Epithelial cell of esophagus (primary cell): ENCODE measurements around the gene YTHDC2.

Experiments
- DNase-seq: peaks from one replicate; pipeline ENCODE4 v3.0.0; 2010; ENCODE audit warnings: low read depth
- H3K4me3 ChIP-seq: 2 replicates; pipeline ENCODE4 v1.5.1; 2011; ENCODE audit warnings: mild to moderate bottlenecking, low read length, control low read depth
- CTCF ChIP-seq: IDR thresholded peaks from 2 replicates; pipeline ENCODE4 v1.5.1; 2011; ENCODE audit warnings: low read depth, mild to moderate bottlenecking, low read length, control low read depth, inconsistent platforms; ENCODE audit not compliant: insufficient read depth; ENCODE audit errors: missing control alignments

The YTHDC2 gene

GRCh38 chr5:113503146-113503545 lies 10.3 kb upstream of the YTHDC2 start:
- no peak for DNase-seq
- TF ChIP-seq CTCF: no peak
- no peak overlapping the region for H3K4me3 ChIP-seq

DNA sequence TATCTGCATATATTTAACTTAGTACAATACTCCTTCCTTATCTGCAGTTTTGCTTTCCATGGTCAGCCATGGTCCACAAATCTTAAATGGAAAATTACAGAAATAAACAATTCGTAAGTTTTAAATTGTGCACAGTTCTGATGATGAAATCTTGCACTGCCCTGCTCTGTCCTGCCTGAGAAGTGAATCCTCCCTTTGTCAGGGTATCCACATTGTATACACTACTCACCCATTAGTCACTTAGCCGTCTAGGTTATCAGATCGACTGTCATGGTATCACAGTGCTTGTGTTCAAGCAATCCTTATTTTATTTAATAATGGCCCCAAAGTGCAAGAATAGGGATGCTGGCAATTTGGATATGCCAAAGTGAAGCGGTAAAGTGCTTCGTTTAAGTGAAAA lies 8.3 kb upstream of the YTHDC2 start:
- peak; percentile 84 for DNase-seq
- no peak overlapping the region for H3K4me3 ChIP-seq
- TF ChIP-seq CTCF: no peak

DNA sequence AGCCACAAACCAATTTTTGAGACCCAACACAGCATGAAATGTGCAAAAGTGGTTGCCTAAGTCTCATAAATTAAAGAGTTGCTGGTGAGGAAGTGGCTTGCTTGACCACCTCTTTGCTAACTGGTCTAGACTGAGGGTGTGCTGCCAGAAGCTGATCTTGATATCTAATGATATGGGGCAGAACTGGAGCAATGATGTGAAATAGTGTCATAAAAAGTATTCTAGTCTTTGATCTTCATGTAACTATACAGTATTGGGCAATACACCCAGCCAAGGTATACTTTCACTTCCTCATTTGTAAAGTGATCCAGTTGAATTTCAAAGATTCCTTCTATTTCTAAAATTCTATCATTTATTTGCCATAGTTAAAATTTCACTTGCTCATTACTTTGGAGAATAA lies 5.9 kb upstream of the YTHDC2 start:
- H3K4me3 ChIP-seq: no peak overlapping the region
- no peak for DNase-seq
- no peak for TF ChIP-seq CTCF

GRCh38 chr5:113508756-113509155 lies 4.7 kb upstream of the YTHDC2 start:
- TF ChIP-seq CTCF: no peak

DNA sequence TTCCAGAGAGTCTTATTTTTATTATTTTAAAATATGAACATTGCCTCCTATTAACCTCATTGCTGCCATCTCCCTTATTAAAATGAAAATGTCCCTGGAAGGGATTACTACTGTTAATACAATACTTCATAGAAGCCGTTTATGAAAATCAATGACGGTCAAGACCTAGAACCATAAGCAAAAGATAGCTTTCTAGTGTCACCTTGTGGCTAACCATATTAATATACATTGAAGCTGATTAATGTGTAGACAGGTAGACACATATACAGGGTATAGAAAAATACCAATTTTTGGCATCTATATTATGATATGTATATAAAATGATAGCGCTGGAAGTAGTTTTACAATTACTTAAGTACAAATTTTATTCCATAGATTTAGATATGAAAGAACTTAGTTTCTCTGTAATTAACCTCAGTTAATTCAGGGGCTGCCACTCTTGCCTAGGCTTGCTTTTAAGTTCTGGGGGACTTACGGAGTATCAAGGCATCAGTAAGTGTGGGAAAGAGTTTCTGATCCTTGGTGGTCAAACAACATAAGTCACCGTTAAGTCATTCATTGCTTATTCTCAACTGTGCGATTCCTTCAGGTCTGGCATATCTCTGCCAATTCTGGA lies 2.5 kb upstream of the YTHDC2 start:
- TF ChIP-seq CTCF: peak; percentile 49
- DNase-seq: peak; percentile 71
- H3K4me3 ChIP-seq: no peak overlapping the region

More at GRCh38 chr5:113508756-113509155, 4.7 kb upstream of the YTHDC2 start:
- DNase-seq: no peak
- no peak overlapping the region for H3K4me3 ChIP-seq

- DNase-seq: peak; percentile 53
- no peak overlapping the region for H3K4me3 ChIP-seq
- no peak for TF ChIP-seq CTCF
These were observed 1.2 kb upstream of the YTHDC2 start for GRCh38 chr5:113512341-113512740.

DNA sequence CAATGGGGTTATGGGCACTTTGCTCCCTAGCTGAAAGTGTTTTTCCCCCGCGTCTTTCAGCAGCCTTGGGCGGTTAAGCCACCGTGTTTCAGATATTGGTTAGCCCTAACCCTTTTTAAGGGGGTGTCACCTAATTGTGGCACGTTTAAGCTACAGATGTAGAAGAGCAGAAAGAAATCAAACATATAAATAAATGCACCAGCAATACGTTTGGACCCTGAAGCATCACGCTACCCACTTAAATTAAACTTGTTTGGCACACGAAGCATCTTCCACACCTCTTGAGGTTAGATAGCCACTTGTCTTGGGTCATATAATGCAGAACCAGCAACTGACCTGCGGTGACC lies 768 bp downstream of the YTHDC2 start:
- no peak for DNase-seq

More for the DNA sequence above, 768 bp downstream of the YTHDC2 start:
- no peak for TF ChIP-seq CTCF
- H3K4me3 ChIP-seq: peak overlapping the region; percentile 63
